Spleen (tissue), 7 donors: ENCODE results near the gene TTC7B.

Source experiments
- POLR2A ChIP-seq, 3 donors: fragments of 450-650 bp; IDR thresholded peaks; one replicate each; pipeline ENCODE4 v1.5.1; 2017; ENCODE audit warnings: antibody characterized with exemption in 3 of 3, mild to moderate bottlenecking in 1 of 3
- POLR2AphosphoS5 ChIP-seq, 3 donors: sonication (generic); formaldehyde crosslinking; IDR thresholded peaks; one replicate each; pipeline ENCODE4 v1.5.1; 2017; ENCODE audit warnings: antibody characterized with exemption in 3 of 3
- TF ChIP-seq, protein P1 (sequence below), 11 experiments: fragments of 200-600 bp in 7 of 11; fragments of 450-650 bp in 4 of 11; sonication (generic) in 4 of 11; IDR thresholded peaks in 8 of 11; conservative IDR thresholded peaks in 3 of 11; 1 replicate in 7 of 11; 2 replicates in 4 of 11; pipeline versions ENCODE4 v1.4.0 to v1.8.0; 2016 to 2021; ENCODE audit warnings: antibody characterized with exemption in 11 of 11, inconsistent platforms in 4 of 11, mild to moderate bottlenecking in 1 of 11
- donor health status: DM: no; HTN: no; CAD: no; lungs with moderate emphysema.
- donor health status: DM: no; HTN: no; CAD: no.
- donor health status: DM: no; HTN: no; CAD: no.

DNA sequence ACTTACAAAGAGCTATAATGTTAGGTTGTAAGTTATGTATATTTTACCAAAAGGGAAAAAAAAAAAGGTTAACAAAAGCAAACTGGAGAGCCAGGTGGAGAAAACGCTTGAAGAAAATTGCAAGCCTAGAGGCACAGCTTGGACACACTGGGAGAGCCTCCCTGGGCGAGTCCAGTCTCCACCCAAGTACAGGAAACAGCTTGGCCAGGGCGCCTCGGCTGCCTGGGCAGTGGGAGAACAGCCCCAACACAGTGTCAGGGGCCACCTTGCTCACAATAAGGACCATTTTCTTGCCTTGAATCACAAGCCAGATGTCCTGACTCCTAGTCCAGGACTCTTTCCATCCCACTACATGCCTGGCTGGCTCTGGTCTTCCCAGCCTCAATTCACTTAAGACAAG, 33.3 kb downstream of the TTC7B start:
- TF ChIP-seq, protein P1, sequence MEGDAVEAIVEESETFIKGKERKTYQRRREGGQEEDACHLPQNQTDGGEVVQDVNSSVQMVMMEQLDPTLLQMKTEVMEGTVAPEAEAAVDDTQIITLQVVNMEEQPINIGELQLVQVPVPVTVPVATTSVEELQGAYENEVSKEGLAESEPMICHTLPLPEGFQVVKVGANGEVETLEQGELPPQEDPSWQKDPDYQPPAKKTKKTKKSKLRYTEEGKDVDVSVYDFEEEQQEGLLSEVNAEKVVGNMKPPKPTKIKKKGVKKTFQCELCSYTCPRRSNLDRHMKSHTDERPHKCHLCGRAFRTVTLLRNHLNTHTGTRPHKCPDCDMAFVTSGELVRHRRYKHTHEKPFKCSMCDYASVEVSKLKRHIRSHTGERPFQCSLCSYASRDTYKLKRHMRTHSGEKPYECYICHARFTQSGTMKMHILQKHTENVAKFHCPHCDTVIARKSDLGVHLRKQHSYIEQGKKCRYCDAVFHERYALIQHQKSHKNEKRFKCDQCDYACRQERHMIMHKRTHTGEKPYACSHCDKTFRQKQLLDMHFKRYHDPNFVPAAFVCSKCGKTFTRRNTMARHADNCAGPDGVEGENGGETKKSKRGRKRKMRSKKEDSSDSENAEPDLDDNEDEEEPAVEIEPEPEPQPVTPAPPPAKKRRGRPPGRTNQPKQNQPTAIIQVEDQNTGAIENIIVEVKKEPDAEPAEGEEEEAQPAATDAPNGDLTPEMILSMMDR (IDR thresholded peaks at IDR 0.05 in 8 of 11, conservative IDR thresholded peaks at IDR 0.05 in 3 of 11), result no peak
- TF ChIP-seq POLR2AphosphoS5 (IDR thresholded peaks at IDR 0.05) (no peak), POLR2A (IDR thresholded peaks at IDR 0.05) (no peak)
